Loucy (cell line): ENCODE data around the gene SORT1.

Source experiments
- H2AFZ ChIP-seq: fragments of 200-600 bp; sonication (generic); 2 replicates; pipeline ENCODE4 v1.6.0; 2016; ENCODE audit warnings: antibody characterized with exemption, mild to moderate bottlenecking, low read length, moderate library complexity
- H3F3A ChIP-seq: fragments of 200-600 bp; 2 replicates; pipeline ENCODE4 v1.6.0; 2016; ENCODE audit warnings: antibody characterized with exemption, low read depth, mild to moderate bottlenecking
- H3K27me3 ChIP-seq: fragments of 200-600 bp; sonication (generic); 2 replicates; pipeline ENCODE4 v1.6.1; 2014; ENCODE audit warnings: low read length, mild to moderate bottlenecking; ENCODE audit not compliant: insufficient read depth, poor library complexity, severe bottlenecking
- H3K36me3 ChIP-seq: fragments of 200-600 bp; sonication (generic); 2 replicates; pipeline ENCODE4 v1.6.1; 2016; ENCODE audit warnings: low read length; ENCODE audit not compliant: insufficient read depth
- H3K4me1 ChIP-seq: fragments of 200-600 bp; sonication (generic); 2 replicates; pipeline ENCODE4 v1.5.1; 2014; ENCODE audit warnings: low read length, mild to moderate bottlenecking; ENCODE audit not compliant: insufficient read depth, poor library complexity, severe bottlenecking
- H3K4me2 ChIP-seq: fragments of 200-600 bp; sonication (generic); 2 replicates; pipeline ENCODE4 v1.6.0; 2014; ENCODE audit warnings: antibody characterized with exemption, low read length, low read depth, mild to moderate bottlenecking; ENCODE audit not compliant: poor library complexity, severe bottlenecking
- H3K4me3 ChIP-seq: fragments of 200-600 bp; sonication (generic); 2 replicates; pipeline ENCODE4 v1.5.1; 2014; ENCODE audit warnings: low read length, mild to moderate bottlenecking, mixed read lengths; ENCODE audit not compliant: poor library complexity, severe bottlenecking
- H3K79me2 ChIP-seq: fragments of 200-600 bp; sonication (generic); 2 replicates; pipeline ENCODE4 v1.6.1; 2014; ENCODE audit warnings: low read length; ENCODE audit not compliant: insufficient read depth
- H3K9ac ChIP-seq: fragments of 200-600 bp; sonication (generic); 2 replicates; pipeline ENCODE4 v1.6.0; 2014; ENCODE audit warnings: mild to moderate bottlenecking, low read depth, low read length, moderate library complexity; ENCODE audit not compliant: poor library complexity, severe bottlenecking
- H3K9me2 ChIP-seq: fragments of 200-600 bp; sonication (generic); replicated peaks from 2 replicates; pipeline ENCODE4 v1.6.1; 2016; ENCODE audit warnings: low read depth, low read length, mixed read lengths
- H3K9me3 ChIP-seq: fragments of 200-600 bp; sonication (generic); 2 replicates; pipeline ENCODE4 v1.6.1; 2014; ENCODE audit warnings: mild to moderate bottlenecking, antibody characterized with exemption, low read length, low read depth; ENCODE audit not compliant: insufficient read depth
- H4K20me1 ChIP-seq: fragments of 200-600 bp; sonication (generic); 2 replicates; pipeline ENCODE4 v1.6.0; 2014; ENCODE audit warnings: antibody characterized with exemption, low read length, mild to moderate bottlenecking; ENCODE audit not compliant: insufficient read depth, poor library complexity, severe bottlenecking
- EZH2phosphoT487 ChIP-seq: fragments of 200-600 bp; IDR thresholded peaks from 2 replicates; pipeline ENCODE4 v1.6.1; 2018; ENCODE audit warnings: antibody characterized with exemption, mild to moderate bottlenecking, moderate library complexity, borderline replicate concordance
- TF ChIP-seq, protein P1 (sequence below): fragments of 200-600 bp; sonication (generic); conservative IDR thresholded peaks from 2 replicates; pipeline ENCODE4 v1.5.1; 2014; ENCODE audit warnings: mild to moderate bottlenecking, antibody characterized with exemption, low read length

SORT1 gene

DNA sequence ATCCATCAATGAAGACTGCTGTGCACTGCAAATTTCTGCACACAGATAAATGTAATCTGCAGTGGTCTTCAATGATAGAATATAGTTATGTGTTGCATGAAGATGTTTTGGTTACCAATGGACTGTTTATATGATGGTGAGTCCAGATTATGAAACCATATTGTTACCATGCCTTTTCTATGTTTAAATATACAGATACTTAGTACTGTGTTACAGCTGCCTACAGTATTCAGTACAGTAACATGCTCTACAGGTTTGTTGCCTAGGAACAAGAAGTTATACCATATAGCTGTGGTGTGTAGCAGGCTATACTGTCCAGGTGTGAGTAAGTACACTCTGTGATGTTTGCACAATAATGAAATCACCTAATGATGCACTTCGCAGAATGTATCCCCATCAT, 40.8 kb downstream of the SORT1 start:
- TF ChIP-seq, protein P1, sequence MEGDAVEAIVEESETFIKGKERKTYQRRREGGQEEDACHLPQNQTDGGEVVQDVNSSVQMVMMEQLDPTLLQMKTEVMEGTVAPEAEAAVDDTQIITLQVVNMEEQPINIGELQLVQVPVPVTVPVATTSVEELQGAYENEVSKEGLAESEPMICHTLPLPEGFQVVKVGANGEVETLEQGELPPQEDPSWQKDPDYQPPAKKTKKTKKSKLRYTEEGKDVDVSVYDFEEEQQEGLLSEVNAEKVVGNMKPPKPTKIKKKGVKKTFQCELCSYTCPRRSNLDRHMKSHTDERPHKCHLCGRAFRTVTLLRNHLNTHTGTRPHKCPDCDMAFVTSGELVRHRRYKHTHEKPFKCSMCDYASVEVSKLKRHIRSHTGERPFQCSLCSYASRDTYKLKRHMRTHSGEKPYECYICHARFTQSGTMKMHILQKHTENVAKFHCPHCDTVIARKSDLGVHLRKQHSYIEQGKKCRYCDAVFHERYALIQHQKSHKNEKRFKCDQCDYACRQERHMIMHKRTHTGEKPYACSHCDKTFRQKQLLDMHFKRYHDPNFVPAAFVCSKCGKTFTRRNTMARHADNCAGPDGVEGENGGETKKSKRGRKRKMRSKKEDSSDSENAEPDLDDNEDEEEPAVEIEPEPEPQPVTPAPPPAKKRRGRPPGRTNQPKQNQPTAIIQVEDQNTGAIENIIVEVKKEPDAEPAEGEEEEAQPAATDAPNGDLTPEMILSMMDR: no peak
- TF ChIP-seq EZH2phosphoT487: no peak
- no peaks in the 10 kb centered on the region for H3K27me3 ChIP-seq
- no peaks in the 10 kb centered on the region for H3K9me2 ChIP-seq
- no peak overlapping the region for H3K9ac ChIP-seq
- H4K20me1 ChIP-seq: no peaks in the 10 kb centered on the region
- H3K4me3 ChIP-seq: no peak overlapping the region
- H3K4me2 ChIP-seq: no peak overlapping the region
- no peaks in the 10 kb centered on the region for H3K9me3 ChIP-seq
- no peaks in the 10 kb centered on the region for H3K79me2 ChIP-seq
- H3K4me1 ChIP-seq: no peaks in the 10 kb centered on the region
- no peaks in the 10 kb centered on the region; the same call in 1 of the 2 replicates for H3F3A ChIP-seq
- peaks cover 11% of the 10 kb centered on the region; the same call in 1 of the 2 replicates for H3K36me3 ChIP-seq
- H2AFZ ChIP-seq: no peak overlapping the region

DNA sequence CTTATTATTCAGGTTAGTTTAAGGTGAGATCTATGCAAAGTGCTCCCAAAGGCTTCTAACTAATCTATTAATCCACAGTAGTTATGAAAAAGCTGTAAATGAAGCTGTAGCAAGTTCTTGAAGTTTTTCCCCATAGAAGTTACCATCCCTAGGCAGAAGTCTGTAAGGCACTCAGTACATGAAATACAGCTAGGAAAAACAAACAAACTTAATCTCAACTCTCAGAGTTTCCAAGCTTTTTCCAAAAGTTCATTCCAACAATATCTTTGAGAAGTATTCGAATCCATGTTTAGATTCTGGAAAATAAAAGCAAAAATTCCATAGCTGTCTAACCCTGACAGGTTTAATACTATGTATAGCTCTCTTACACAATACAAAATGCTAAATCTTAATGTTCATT, 41.2 kb downstream of the SORT1 start:
- Histone ChIP-seq H3F3A (no peaks in the 10 kb centered on the region; the same call in 1 of the 2 replicates), H4K20me1 (no peaks in the 10 kb centered on the region), H3K9me3 (no peaks in the 10 kb centered on the region), H3K9me2 (no peaks in the 10 kb centered on the region), H3K27me3 (no peaks in the 10 kb centered on the region), H3K4me1 (no peaks in the 10 kb centered on the region), H3K36me3 (peaks cover 11% of the 10 kb centered on the region; the same call in 1 of the 2 replicates), H2AFZ (no peak overlapping the region), H3K9ac (no peak overlapping the region), H3K4me3 (no peak overlapping the region), H3K4me2 (no peak overlapping the region), H3K79me2 (no peaks in the 10 kb centered on the region)
- TF ChIP-seq, protein P1: no peak
- no peak for TF ChIP-seq EZH2phosphoT487

DNA sequence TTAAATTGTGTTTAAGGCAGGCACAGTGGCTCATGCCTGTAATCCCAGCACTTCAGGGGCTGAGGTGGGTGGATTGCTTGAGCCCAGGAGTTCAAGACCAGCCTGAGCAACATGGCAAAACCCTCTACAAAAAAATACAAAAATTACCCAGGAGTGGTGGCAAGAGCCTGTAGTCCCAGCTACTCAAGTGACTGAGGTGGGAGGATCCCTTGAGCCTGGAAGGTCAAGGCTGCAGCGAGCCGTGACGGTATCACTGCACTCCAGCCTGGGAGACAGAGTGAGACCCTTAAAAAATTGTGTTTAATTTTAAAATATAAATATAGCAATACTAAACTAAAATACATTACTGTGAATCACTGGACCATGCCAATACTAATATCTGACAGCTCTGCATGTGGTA, 42.8 kb downstream of the SORT1 start:
- H3K4me3 ChIP-seq: no peak overlapping the region
- H3K79me2 ChIP-seq: no peaks in the 10 kb centered on the region
- no peaks in the 10 kb centered on the region for H3K9me3 ChIP-seq
- H3K4me2 ChIP-seq: no peak overlapping the region
- H3K36me3 ChIP-seq: peaks cover 21% of the 10 kb centered on the region; the same call in 1 of the 2 replicates
- no peaks in the 10 kb centered on the region; the same call in 1 of the 2 replicates for H3F3A ChIP-seq
- no peaks in the 10 kb centered on the region for H3K27me3 ChIP-seq
- H3K9me2 ChIP-seq: no peaks in the 10 kb centered on the region
- no peak overlapping the region for H2AFZ ChIP-seq
- H3K4me1 ChIP-seq: no peaks in the 10 kb centered on the region
- TF ChIP-seq, protein P1: no peak
- TF ChIP-seq EZH2phosphoT487: no peak
- H4K20me1 ChIP-seq: no peaks in the 10 kb centered on the region
- H3K9ac ChIP-seq: no peak overlapping the region
